ENCODE results near the gene SNU13.

DNA sequence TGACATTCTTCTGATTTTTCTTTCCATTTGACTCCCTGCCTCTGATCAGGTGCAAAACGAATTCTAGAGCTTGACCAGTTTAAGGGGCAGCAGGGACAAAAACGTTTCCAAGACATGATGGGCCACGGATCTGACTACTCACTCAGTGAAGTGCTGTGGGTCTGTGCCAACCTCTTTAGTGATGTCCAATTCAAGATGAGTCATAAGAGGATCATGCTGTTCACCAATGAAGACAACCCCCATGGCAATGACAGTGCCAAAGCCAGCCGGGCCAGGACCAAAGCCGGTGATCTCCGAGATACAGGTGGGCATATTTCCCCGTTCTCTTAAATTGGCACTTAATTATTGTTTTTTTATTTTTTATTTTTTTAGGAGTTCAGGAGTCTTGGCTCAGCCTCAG, 52.2 kb downstream of the SNU13 start:
- no peak for TF ChIP-seq POLR2A (IDR thresholded peaks at IDR 0.05)
- TF ChIP-seq, protein P1, sequence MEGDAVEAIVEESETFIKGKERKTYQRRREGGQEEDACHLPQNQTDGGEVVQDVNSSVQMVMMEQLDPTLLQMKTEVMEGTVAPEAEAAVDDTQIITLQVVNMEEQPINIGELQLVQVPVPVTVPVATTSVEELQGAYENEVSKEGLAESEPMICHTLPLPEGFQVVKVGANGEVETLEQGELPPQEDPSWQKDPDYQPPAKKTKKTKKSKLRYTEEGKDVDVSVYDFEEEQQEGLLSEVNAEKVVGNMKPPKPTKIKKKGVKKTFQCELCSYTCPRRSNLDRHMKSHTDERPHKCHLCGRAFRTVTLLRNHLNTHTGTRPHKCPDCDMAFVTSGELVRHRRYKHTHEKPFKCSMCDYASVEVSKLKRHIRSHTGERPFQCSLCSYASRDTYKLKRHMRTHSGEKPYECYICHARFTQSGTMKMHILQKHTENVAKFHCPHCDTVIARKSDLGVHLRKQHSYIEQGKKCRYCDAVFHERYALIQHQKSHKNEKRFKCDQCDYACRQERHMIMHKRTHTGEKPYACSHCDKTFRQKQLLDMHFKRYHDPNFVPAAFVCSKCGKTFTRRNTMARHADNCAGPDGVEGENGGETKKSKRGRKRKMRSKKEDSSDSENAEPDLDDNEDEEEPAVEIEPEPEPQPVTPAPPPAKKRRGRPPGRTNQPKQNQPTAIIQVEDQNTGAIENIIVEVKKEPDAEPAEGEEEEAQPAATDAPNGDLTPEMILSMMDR (IDR thresholded peaks at IDR 0.05), result no peak

Data from body of pancreas (tissue), 4 donors.